CD4-positive, alpha-beta T cell treated with Interleukin-15 for 1 hour (primary cell): Measurements from ENCODE around the gene ZNF213.
"Not testable (repeated sequence)": the region's sequence is repeated elsewhere in the genome, so short reads cannot be mapped to it uniquely, and the experiment has no call there.

Source experiments
- DNase-seq: peaks from one replicate; pipeline ENCODE4 v3.0.0-alpha.2; 2020

Gene ZNF213

GRCh38 chr16:3129137-3130131 lies 5.4 kb upstream of the ZNF213 start:
- DNase-seq, result peak; percentile 88

GRCh38 chr16:3131755-3132377 lies 3.0 kb upstream of the ZNF213 start:
- peak; percentile 41 for DNase-seq

GRCh38 chr16:3133844-3134243 lies 985 bp upstream of the ZNF213 start:
- no peak for DNase-seq

- DNase-seq, result no peak
These were observed 392 bp downstream of the ZNF213 start for GRCh38 chr16:3135126-3135715.

- DNase-seq, result no peak
These were observed 2.4 kb downstream of the ZNF213 start for GRCh38 chr16:3137267-3137666.

- no peak for DNase-seq
These were observed 3.5 kb downstream of the ZNF213 start for GRCh38 chr16:3138342-3138741.

GRCh38 chr16:3138823-3139426 lies 4.1 kb downstream of the ZNF213 start:
- DNase-seq, result no peak

- DNase-seq, result not testable (repeated sequence)
These were observed 4.7 kb downstream of the ZNF213 start for GRCh38 chr16:3139561-3139960.

- DNase-seq, result no peak
These were observed 6.0 kb downstream of the ZNF213 start for GRCh38 chr16:3140603-3141427.

- no peak for DNase-seq
These were observed 7.0 kb downstream of the ZNF213 start for GRCh38 chr16:3141781-3142311.

- no peak for DNase-seq
These were observed 7.5 kb downstream of the ZNF213 start for GRCh38 chr16:3142327-3142726.

- DNase-seq, result no peak
These were observed 7.9 kb downstream of the ZNF213 start for GRCh38 chr16:3142770-3143169.

GRCh38 chr16:3143189-3143588 lies 8.4 kb downstream of the ZNF213 start:
- no peak for DNase-seq

- DNase-seq, result no peak
These were observed 8.9 kb downstream of the ZNF213 start for GRCh38 chr16:3143598-3144320.

GRCh38 chr16:3144321-3144983 lies 9.6 kb downstream of the ZNF213 start:
- DNase-seq, result no peak

GRCh38 chr16:3145151-3145550 lies 10.3 kb downstream of the ZNF213 start:
- DNase-seq, result no peak

- no peak for DNase-seq
These were observed 10.8 kb downstream of the ZNF213 start for GRCh38 chr16:3145660-3146059.

GRCh38 chr16:3147046-3147756 lies 12.4 kb downstream of the ZNF213 start:
- DNase-seq, result no peak

- DNase-seq, result no peak
These were observed 12.9 kb downstream of the ZNF213 start for GRCh38 chr16:3147757-3148104.
